Endothelial cell of umbilical vein (primary cell): Measurements from ENCODE around the gene ACAP1.

Source experiments
- CTCF ChIP-seq, 2 donors: IDR thresholded peaks; 1 replicate in 1 of 2; 2 replicates in 1 of 2; pipeline ENCODE4 v1.5.1; 2011; ENCODE audit warnings: low read length in 2 of 2, mild to moderate bottlenecking in 2 of 2, moderate library complexity in 2 of 2, control low read depth in 1 of 2, inconsistent platforms in 1 of 2, low read depth in 1 of 2; ENCODE audit not compliant: insufficient read depth in 1 of 2; ENCODE audit errors: extremely low read depth in 1 of 2
- EZH2 ChIP-seq: IDR thresholded peaks from 2 replicates; pipeline ENCODE4 v1.6.1; 2012; ENCODE audit warnings: borderline replicate concordance, low read depth, mild to moderate bottlenecking, moderate library complexity, low read length, inconsistent platforms; ENCODE audit not compliant: severe bottlenecking
- POLR2A ChIP-seq: IDR thresholded peaks from 2 replicates; pipeline ENCODE4 v1.6.1; 2012; ENCODE audit warnings: low read depth, mild to moderate bottlenecking, control low read depth, low read length
- TF ChIP-seq, protein P1 (sequence below): IDR thresholded peaks from 2 replicates; pipeline ENCODE4 v1.6.1; 2011; ENCODE audit not compliant: insufficient read depth, insufficient read length

- TF ChIP-seq CTCF (IDR thresholded peaks at IDR 0.05; ENCODE audit: extremely low read depth in 1 of 2, insufficient read depth in 1 of 2, low read depth in 1 of 2, low read length in 2 of 2), result no peak
- TF ChIP-seq POLR2A, result no peak
- TF ChIP-seq EZH2, result no peak
- TF ChIP-seq, protein P1, sequence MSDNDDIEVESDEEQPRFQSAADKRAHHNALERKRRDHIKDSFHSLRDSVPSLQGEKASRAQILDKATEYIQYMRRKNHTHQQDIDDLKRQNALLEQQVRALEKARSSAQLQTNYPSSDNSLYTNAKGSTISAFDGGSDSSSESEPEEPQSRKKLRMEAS, result no peak
Observed at GRCh38 chr17:7293159-7293558, 43.2 kb upstream of the ACAP1 start.
